ENCODE results near the gene STXBP6. TPM values are rescaled to one million over a fixed set of nuclear protein-coding genes. Genes with fewer than 3 reads are reported as not detected.

The STXBP6 gene
- total RNA-seq, 1 experiment from 2014 or later = 6.4 TPM

DNA sequence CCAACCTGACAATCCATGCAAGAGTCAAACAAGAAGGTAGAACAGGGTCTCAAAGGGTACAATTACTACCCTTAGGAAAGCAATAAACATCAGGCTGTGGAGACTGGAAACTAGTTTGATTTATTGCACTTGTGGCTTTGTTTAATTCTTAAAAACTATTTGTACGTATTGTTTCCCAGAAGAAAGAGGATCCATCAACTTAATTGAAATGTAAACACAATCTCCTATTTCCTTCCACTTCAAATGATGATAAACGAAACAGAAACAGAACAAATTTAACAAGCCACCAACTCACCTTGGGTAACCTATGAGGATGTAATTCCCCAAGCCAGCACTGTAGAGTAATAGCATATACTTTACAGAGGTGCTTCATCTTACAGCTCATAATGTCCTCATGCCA, 8.0 kb downstream of the STXBP6 start:
- Mint-ChIP-seq H3K4me1 (ENCODE audit: low read depth, unreplicated experiment) (no peaks in the 10 kb centered on the region), H3K9me3 (ENCODE audit: low read depth, unreplicated experiment) (no peaks in the 10 kb centered on the region), H3K27me3 (ENCODE audit: unreplicated experiment) (no peaks in the 10 kb centered on the region), H3K4me3 (ENCODE audit: low read depth, unreplicated experiment) (no peak overlapping the region), H3K27ac (ENCODE audit: unreplicated experiment) (no peak overlapping the region), H3K36me3 (ENCODE audit: insufficient read depth, unreplicated experiment) (no peaks in the 10 kb centered on the region)
- intact Hi-C loops (cut with micrococcal nuclease; ENCODE audit: unreplicated experiment) = no loop called here
- no peak for TF ChIP-seq CTCF (IDR thresholded peaks at IDR 0.05; ENCODE audit: unreplicated experiment)
- no TSS peak for BruUV-seq (replicated peaks)
- no peak for DNase-seq
- CTCF ChIA-PET = interaction anchor here (0.8 to 1.4 kb wide), 2 partner anchors 32 to 236 kb away, joined by 3 read pairs; no protein-coding TSS in a partner anchor

DNA sequence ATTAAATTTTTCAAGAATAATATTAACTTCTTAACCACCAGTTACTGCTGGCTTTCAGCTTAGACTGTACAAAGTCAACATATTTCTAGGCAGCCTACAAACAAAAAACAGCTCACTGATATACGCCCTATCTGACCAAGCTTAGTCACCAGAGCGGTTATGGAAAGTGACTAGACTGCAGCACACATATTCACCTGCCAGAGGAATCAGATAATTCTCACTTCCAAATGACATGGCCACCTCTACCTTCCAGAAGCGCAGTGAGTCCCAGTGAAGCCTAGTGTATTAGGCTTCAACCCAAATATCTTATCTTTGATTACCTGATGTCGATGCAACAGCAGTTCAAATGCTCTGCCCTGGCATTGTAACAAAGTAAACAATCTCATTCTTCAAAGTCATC, 8.5 kb downstream of the STXBP6 start:
- Mint-ChIP-seq H3K27ac (ENCODE audit: unreplicated experiment) (no peak overlapping the region), H3K9me3 (ENCODE audit: low read depth, unreplicated experiment) (no peaks in the 10 kb centered on the region), H3K36me3 (ENCODE audit: insufficient read depth, unreplicated experiment) (no peaks in the 10 kb centered on the region), H3K4me1 (ENCODE audit: low read depth, unreplicated experiment) (no peaks in the 10 kb centered on the region), H3K4me3 (ENCODE audit: low read depth, unreplicated experiment) (no peak overlapping the region), H3K27me3 (ENCODE audit: unreplicated experiment) (no peaks in the 10 kb centered on the region)
- intact Hi-C loops (cut with micrococcal nuclease; ENCODE audit: unreplicated experiment) = no loop called here
- DNase-seq = no peak
- CTCF ChIA-PET = interaction anchor here (0.8 to 1.4 kb wide), 3 partner anchors 32 to 235 kb away, joined by 3 read pairs; no protein-coding TSS in a partner anchor
- no peak for TF ChIP-seq CTCF (IDR thresholded peaks at IDR 0.05; ENCODE audit: unreplicated experiment)
- BruUV-seq (replicated peaks) = no TSS peak

DNA sequence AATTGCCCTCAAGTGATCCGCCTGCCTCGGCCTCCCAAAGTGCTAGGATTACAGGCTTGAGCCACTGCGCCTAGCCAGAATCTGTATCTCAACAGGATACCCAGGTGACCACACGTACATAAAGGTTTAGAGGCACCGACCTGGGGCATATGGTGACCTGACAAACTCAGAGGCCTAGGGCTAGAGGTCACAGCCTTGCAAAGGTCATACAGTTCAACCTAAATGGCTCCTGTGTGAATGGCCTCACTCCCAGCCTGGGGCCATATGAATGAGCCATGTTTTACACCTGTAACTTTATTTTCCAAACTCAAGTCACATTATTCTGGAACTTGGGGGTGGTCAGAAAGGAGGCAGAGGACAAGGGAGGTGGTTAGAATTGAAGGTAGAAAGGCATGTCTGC, 10.0 kb downstream of the STXBP6 start:
- H3K36me3 Mint-ChIP-seq (ENCODE audit: insufficient read depth, unreplicated experiment) = no peaks in the 10 kb centered on the region
- BruUV-seq (replicated peaks) = no TSS peak
- no peak overlapping the region for H3K4me3 Mint-ChIP-seq (ENCODE audit: low read depth, unreplicated experiment)

DNA sequence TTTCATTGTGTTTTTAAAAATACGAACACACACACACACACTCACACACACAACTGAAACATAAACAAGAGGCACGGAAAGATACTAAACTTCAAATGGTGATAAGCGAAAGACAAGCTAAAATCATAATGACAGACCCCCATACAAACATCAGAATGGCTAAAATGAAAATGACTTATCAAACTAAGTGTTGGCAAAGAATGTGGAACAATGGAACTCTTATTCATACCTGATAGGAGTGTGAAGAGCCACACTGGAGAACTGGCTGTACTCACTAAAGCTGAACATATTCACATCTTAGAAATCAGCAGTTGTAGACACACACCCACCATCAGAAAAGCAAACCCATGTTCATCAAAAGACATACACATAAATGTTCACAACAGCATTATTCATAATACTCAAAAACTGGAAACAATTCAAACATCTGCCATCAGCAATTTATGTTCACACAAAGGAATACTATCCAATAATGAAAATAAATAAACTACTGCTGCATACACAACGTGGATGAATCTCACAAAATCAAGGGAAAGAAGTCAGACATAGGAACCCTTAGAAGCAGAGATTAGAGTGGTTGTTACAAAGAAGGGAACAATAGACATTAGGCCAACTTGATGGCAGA, 11.8 kb downstream of the STXBP6 start:
- Mint-ChIP-seq H3K4me3 (ENCODE audit: low read depth, unreplicated experiment) (no peak overlapping the region), H3K4me1 (ENCODE audit: low read depth, unreplicated experiment) (no peaks in the 10 kb centered on the region), H3K27me3 (ENCODE audit: unreplicated experiment) (no peaks in the 10 kb centered on the region), H3K9me3 (ENCODE audit: low read depth, unreplicated experiment) (no peaks in the 10 kb centered on the region), H3K36me3 (ENCODE audit: insufficient read depth, unreplicated experiment) (no peaks in the 10 kb centered on the region), H3K27ac (ENCODE audit: unreplicated experiment) (no peak overlapping the region)
- TF ChIP-seq CTCF (IDR thresholded peaks at IDR 0.05; ENCODE audit: unreplicated experiment) = no peak
- intact Hi-C loops (cut with micrococcal nuclease; ENCODE audit: unreplicated experiment) = no loop called here
- no TSS peak for BruUV-seq (replicated peaks)
- no peak for DNase-seq
- CTCF ChIA-PET = interaction anchor here (0.6 kb wide), 1 partner anchor 1905 kb away, joined by 3 read pairs; no protein-coding TSS in a partner anchor

More for the DNA sequence above, 10.0 kb downstream of the STXBP6 start:
- Mint-ChIP-seq H3K27ac (ENCODE audit: unreplicated experiment) (no peak overlapping the region), H3K9me3 (ENCODE audit: low read depth, unreplicated experiment) (no peaks in the 10 kb centered on the region), H3K27me3 (ENCODE audit: unreplicated experiment) (no peaks in the 10 kb centered on the region), H3K4me1 (ENCODE audit: low read depth, unreplicated experiment) (no peaks in the 10 kb centered on the region)
- no peak for TF ChIP-seq CTCF (IDR thresholded peaks at IDR 0.05; ENCODE audit: unreplicated experiment)
- DNase-seq = no peak
- intact Hi-C loops (cut with micrococcal nuclease; ENCODE audit: unreplicated experiment) = no loop called here
- CTCF ChIA-PET = no interaction called here

Measured in Calu3 (cell line).